Fibroblast of upper back skin (primary cell): ENCODE results near the gene ZBTB20.

Experiments
- DNase-seq: peaks from one replicate; pipeline ENCODE4 v3.0.0-alpha.2; 2013

Gene ZBTB20

DNA sequence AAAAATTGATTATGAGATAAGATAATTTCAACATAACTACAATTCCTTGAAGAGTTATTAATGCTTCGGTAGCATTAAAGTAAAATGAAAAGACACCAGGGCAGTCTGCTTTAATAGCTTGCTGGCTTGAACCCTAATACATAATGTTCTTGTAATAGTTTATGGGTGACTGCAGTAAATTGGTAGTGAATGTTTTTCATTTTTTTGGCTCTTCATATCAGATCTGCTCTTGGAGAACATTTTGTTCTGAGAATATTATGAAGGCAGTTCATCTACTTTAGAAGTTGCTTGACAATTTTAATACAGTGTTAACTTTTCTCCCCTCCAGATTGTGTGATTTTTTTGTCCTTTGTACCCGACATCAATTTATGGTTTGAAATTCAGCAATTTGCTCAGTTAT, 128.4 kb downstream of the ZBTB20 start:
- DNase-seq, result no peak

- DNase-seq, result no peak
Measured at GRCh38 chr3:115007966-115008365, 139.1 kb downstream of the ZBTB20 start.

- no peak for DNase-seq
Measured at GRCh38 chr3:115004201-115005140, 142.6 kb downstream of the ZBTB20 start.

- no peak for DNase-seq
Measured at GRCh38 chr3:114998971-114999579, 148.0 kb downstream of the ZBTB20 start.

- DNase-seq, result no peak
Measured at GRCh38 chr3:114994554-114995341, 152.3 kb downstream of the ZBTB20 start.

GRCh38 chr3:114985776-114986175, 161.3 kb downstream of the ZBTB20 start:
- DNase-seq, result no peak

GRCh38 chr3:114983248-114983647, 163.8 kb downstream of the ZBTB20 start:
- DNase-seq, result no peak

GRCh38 chr3:114974387-114974786, 172.7 kb downstream of the ZBTB20 start:
- no peak for DNase-seq

- no peak for DNase-seq
Measured at GRCh38 chr3:114973536-114973935, 173.6 kb downstream of the ZBTB20 start.

DNA sequence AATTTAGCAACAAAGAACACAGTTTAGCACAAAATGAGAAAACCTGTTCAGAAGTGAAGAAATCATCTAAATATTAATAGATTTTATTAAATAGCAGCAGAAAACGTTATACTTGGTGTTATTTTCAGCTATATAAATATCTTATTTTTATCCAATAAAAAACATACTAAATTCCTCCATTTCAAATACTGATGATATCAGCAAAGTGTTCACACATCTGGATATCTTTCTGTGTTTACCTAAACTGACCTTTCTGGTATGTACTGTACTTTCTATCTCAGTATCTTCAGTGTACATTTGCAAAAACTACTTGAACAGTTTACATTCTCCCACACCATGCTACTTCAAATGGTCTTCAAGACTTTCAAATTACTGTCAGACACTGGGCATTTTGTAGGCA, 179.9 kb downstream of the ZBTB20 start:
- DNase-seq, result no peak

DNA sequence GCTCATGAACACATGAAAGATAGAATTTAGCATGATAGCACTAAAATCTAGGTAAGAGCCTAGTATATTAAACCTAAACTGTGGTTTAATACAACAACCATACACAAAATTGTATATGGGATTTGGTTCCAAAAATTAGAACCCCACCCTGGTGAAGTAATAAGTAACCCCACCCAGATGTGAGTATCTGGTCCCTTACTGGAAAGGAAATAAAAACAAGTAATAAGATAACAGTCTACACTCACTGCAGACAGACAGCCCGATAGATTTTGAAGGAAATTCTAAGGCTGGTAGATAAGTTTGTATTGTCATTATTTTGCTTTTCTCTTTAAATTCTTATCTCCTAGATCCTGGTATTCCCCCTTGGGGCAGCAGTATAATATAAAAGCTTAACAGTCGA, 184.9 kb downstream of the ZBTB20 start:
- DNase-seq, result no peak

DNA sequence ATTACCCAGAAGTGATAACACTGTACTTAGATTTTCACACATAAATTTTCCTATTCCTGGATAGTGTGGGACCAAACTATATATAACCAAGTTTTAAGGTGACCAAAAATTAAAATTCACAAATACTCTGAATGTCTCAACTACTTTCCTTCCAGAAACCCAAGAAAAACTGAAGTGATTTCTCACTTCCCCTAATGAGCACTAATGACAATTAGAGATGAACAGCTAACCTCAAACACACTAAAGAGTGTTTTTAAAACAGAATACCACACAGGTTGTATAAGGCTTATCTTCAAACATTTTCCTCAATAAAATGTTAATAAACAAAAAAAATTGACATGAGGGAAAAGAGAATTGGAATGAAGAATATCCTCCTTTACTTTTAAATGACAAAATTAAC, 188.2 kb downstream of the ZBTB20 start:
- DNase-seq, result no peak

DNA sequence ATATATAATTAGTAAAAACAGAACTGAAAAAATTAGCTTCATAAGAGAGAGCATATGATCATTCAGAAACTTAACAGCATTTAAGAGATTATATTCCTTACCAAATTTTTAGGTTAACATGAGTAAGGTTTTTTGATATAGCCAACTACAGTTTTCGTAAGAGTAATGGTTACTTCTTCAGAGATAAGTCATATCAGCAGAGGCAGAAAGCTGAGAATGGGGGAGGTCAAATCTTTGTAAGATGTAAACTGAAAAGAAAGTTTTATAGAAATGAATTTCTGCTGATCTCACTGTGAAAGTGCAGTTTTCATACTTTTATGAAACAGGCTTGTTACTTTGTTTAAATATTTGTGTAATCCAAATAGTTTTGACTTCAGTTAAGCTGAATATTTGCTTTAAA, 193.3 kb downstream of the ZBTB20 start:
- no peak for DNase-seq

- no peak for DNase-seq
Measured at GRCh38 chr3:114953215-114953799, 193.8 kb downstream of the ZBTB20 start.

DNA sequence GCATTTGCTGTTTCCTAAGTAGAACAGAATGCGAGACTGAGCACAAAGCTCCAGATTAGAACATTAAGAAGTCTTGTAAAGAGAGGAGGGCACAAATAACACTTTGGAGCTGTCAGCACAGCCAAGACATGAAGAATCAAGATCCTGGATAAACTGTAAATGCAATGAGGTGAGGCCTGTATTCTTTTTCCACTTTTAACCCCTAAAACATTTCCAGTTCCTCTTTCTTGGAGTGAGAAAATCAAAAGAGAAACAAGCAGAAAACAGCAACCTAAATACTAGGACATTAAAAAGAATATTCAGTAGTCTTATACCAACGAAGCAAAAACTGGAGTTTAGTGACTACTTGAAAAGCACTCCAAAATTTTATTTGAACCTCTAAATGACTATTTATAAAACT, 204.3 kb downstream of the ZBTB20 start:
- no peak for DNase-seq

DNA sequence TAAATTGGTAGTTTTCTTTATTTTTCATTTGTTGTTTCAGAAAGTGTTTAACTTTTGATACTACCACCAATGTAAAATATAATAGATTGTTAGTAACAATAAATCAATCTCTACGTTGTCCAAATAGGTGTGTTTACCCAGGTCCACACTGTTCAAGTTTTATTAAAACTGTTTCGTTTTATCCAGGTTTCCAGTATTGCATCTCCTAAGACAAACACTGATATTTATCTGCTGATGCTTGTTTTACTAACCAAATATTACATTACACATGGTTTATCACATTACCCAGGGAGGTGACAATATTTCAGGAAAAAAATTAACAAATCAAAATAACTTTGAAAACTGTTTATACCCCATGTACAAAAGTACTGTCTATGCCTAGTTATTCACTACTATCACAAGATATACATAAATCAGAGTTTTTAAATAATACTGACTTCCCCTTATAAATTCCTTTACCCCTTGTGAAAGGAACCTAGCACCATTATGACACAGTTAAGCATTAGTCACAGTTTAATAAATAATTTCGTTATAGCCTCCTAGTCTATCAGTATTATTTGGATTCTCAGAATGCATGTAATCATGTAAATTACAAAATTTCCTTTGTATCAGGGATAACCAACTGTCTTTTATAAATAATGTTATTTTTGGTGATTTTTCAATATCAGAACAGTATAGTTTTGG, 205.3 kb downstream of the ZBTB20 start:
- no peak for DNase-seq

DNA sequence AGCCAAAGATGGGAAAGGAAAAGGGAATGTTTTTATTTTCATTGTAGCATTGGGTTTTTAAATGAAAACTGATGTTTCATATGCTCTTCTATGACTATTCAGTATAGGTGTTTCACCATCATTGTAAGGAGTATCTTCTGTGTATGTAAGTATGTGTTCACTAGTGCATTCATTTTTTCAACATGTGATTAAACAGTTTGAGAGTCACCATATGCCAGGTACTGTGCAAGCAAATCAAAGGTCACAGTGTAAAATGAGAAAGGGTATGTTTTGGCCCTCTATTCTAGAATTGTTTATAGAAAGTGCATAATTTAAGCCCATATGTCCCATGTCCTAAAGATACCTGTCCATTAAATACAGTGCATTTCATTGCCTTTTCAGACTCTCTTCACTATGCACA, 207.2 kb downstream of the ZBTB20 start:
- no peak for DNase-seq

GRCh38 chr3:114933407-114933806, 213.7 kb downstream of the ZBTB20 start:
- no peak for DNase-seq

GRCh38 chr3:114929971-114930732, 216.9 kb downstream of the ZBTB20 start:
- no peak for DNase-seq

DNA sequence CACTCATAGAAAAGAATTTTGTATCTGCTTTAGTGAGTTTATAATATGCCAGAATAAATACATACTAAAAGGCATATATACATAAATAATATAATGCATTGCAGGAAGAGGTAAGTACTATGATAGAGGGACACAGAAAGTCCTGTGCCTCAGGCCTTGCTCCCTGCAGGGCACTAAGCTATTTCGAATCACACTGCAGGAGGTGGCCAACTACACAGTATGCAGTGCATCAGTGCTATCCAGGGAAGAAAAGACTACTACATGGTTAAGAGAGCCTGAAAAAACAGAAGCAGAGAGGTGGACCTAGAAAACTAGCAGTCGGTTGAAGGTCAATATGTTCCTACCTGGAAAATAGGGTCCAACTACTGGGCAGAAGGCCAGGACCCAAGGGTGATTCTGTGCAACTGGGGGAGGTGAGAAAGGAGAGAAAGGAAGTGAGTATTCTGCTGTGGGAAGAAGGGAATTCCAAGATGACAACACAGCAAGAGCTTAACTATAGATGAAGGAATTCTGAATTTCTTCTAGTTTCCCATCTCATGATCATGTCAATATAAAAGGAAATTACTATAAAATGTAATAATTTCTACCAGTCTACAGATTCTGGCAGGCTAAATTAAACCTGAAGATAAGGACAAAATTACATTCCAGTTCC, 218.0 kb downstream of the ZBTB20 start:
- peak; percentile 1 for DNase-seq

- DNase-seq, result no peak
Measured at GRCh38 chr3:114904633-114905032, 242.5 kb downstream of the ZBTB20 start.
